ENCODE measurements around the gene SEC22B.
"Not testable (repeated sequence)": the region's sequence is repeated elsewhere in the genome, so short reads cannot be mapped to it uniquely, and the experiment has no call there.

DNA sequence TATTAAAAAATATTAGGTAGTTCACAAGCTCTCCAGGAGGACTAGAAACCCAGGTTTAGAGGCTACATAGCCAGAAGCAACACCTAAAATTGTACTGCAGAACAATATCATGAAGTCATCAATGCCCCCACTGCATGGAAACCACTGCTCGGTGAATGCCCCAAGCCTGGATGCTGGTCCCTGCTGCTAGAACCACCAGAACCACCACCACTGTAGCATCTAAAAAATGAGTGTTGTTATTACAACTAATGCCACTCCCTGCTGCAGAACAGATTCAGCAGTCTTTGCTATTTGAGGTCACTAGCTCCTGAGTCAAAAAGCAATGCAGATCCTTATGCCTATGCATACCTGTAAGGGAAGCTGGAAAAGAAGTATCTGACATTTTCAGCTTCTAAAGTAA lies 48.4 kb downstream of the SEC22B start:
- TF ChIP-seq, protein P1, sequence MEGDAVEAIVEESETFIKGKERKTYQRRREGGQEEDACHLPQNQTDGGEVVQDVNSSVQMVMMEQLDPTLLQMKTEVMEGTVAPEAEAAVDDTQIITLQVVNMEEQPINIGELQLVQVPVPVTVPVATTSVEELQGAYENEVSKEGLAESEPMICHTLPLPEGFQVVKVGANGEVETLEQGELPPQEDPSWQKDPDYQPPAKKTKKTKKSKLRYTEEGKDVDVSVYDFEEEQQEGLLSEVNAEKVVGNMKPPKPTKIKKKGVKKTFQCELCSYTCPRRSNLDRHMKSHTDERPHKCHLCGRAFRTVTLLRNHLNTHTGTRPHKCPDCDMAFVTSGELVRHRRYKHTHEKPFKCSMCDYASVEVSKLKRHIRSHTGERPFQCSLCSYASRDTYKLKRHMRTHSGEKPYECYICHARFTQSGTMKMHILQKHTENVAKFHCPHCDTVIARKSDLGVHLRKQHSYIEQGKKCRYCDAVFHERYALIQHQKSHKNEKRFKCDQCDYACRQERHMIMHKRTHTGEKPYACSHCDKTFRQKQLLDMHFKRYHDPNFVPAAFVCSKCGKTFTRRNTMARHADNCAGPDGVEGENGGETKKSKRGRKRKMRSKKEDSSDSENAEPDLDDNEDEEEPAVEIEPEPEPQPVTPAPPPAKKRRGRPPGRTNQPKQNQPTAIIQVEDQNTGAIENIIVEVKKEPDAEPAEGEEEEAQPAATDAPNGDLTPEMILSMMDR (IDR thresholded peaks at IDR 0.05): not testable (repeated sequence)
- not testable (repeated sequence) for TF ChIP-seq POLR2AphosphoS5 (IDR thresholded peaks at IDR 0.05)
